B cell (primary cell): ENCODE measurements around the gene ZNF79.

Experiments used
- EZH2 ChIP-seq: IDR thresholded peaks from 2 replicates; pipeline ENCODE4 v1.6.1; 2012; ENCODE audit warnings: borderline replicate concordance, low read depth, mild to moderate bottlenecking, moderate library complexity, low read length; ENCODE audit not compliant: insufficient read depth, poor library complexity, severe bottlenecking
- TF ChIP-seq, protein P1 (sequence below): fragments of 200-600 bp; IDR thresholded peaks from one replicate; pipeline ENCODE4 v1.8.0; 2022; ENCODE audit warnings: antibody characterized with exemption, mild to moderate bottlenecking

DNA sequence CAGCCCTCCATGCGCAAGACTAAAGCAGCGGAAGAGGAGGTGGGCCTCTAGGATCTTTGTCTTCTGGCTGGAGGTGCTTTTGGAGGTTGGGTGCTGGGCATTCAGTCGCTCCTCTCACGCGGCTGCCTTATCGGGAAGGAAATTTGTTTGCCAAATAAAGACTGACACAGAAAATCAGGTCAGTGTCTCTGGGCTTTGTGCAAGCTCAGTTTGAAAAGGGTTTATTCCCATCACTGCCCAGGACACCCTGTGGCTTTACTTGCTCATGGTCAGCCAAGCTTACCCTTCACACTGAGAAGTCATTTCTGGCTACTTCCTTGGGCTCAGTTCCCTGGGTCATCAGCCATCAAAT is 16.7 kb upstream of the ZNF79 start:
- TF ChIP-seq, protein P1, sequence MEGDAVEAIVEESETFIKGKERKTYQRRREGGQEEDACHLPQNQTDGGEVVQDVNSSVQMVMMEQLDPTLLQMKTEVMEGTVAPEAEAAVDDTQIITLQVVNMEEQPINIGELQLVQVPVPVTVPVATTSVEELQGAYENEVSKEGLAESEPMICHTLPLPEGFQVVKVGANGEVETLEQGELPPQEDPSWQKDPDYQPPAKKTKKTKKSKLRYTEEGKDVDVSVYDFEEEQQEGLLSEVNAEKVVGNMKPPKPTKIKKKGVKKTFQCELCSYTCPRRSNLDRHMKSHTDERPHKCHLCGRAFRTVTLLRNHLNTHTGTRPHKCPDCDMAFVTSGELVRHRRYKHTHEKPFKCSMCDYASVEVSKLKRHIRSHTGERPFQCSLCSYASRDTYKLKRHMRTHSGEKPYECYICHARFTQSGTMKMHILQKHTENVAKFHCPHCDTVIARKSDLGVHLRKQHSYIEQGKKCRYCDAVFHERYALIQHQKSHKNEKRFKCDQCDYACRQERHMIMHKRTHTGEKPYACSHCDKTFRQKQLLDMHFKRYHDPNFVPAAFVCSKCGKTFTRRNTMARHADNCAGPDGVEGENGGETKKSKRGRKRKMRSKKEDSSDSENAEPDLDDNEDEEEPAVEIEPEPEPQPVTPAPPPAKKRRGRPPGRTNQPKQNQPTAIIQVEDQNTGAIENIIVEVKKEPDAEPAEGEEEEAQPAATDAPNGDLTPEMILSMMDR = no peak
- no peak for TF ChIP-seq EZH2
